GM21825 (cell line): ENCODE measurements around the gene SSH2.

Experiments
- ATAC-seq: cut with Tn5 transposase; IDR thresholded peaks from one replicate; pipeline ENCODE4 v1.9.1; 2021; ENCODE audit warnings: mild to moderate bottlenecking, moderate library complexity; ENCODE audit not compliant: unreplicated experiment

Gene SSH2

GRCh38 chr17:29613856-29614255, 316.2 kb downstream of the SSH2 start:
- no peak for ATAC-seq

GRCh38 chr17:29613352-29613837, 316.6 kb downstream of the SSH2 start:
- ATAC-seq: no peak

GRCh38 chr17:29612404-29613280, 317.4 kb downstream of the SSH2 start:
- ATAC-seq: no peak

- ATAC-seq: no peak
Observed at GRCh38 chr17:29612094-29612403, 318.0 kb downstream of the SSH2 start.

- no peak for ATAC-seq
Observed at GRCh38 chr17:29611351-29612093, 318.5 kb downstream of the SSH2 start.

- no peak for ATAC-seq
Observed at GRCh38 chr17:29610395-29610794, 319.6 kb downstream of the SSH2 start.

GRCh38 chr17:29608986-29609385, 321.0 kb downstream of the SSH2 start:
- ATAC-seq: no peak

- no peak for ATAC-seq
Observed at GRCh38 chr17:29607557-29608195, 322.4 kb downstream of the SSH2 start.

GRCh38 chr17:29603109-29603674, 326.8 kb downstream of the SSH2 start:
- ATAC-seq: no peak

- no peak for ATAC-seq
Observed at GRCh38 chr17:29597361-29598172, 332.5 kb downstream of the SSH2 start.

- no peak for ATAC-seq
Observed at GRCh38 chr17:29596811-29597210, 333.2 kb downstream of the SSH2 start.

GRCh38 chr17:29595943-29596774, 333.9 kb downstream of the SSH2 start:
- ATAC-seq: no peak

GRCh38 chr17:29595107-29595942, 334.7 kb downstream of the SSH2 start:
- no peak for ATAC-seq

- no peak for ATAC-seq
Observed at GRCh38 chr17:29594519-29595090, 335.4 kb downstream of the SSH2 start.

- ATAC-seq: no peak
Observed at GRCh38 chr17:29593591-29594518, 336.2 kb downstream of the SSH2 start.

- ATAC-seq: no peak
Observed at GRCh38 chr17:29592850-29593551, 337.0 kb downstream of the SSH2 start, which contains the start of gene ANKRD13B. Gene ANKRD13B, plus strand, starts transcription at chr17:29593132. Its CDS starts 490 bp downstream, at chr17:29593622.
